HepG2 (cell line): ENCODE measurements around the gene PNLIP. TPM values are rescaled to one million over a fixed set of nuclear protein-coding genes. Genes with fewer than 3 reads are reported as not detected.

Source experiments
- ATAC-seq: fragments of 200-7000 bp; cut with Tn5 transposase; 3 replicates; pipeline ENCODE4 v1.9.1; 2020; ENCODE audit warnings: mild to moderate bottlenecking, moderate library complexity
- Bru-seq: library from RNA; stranded (reverse); fragments of 400-500 nt; gene quantifications from one replicate; lab custom pipeline; 2021; lab: Mats Ljungman, UMichigan
- BruChase-seq, 2 experiments: library from RNA; stranded (reverse); fragments of 400-500 nt; gene quantifications; one replicate each; lab custom pipeline; 2021; lab: Mats Ljungman, UMichigan
- BruUV-seq: library from RNA; stranded (reverse); fragments of 400-500 nt; replicated peaks from 2 replicates; lab custom pipeline; 2021; lab: Mats Ljungman, UMichigan
- CTCF ChIA-PET: fragments of 300-600 bp; formaldehyde crosslinking; extraction: SDS; loops from one replicate; lab custom pipeline; 2021; ENCODE audit warnings: low total read pairs, inconsistent platforms, low intra/inter-chr PET ratio; lab: Yijun Ruan, JAX
- POLR2A ChIA-PET: fragments of 350-600 bp; sonication (Branson Sonifier 250); formaldehyde crosslinking; loops from one replicate; lab custom pipeline; 2020; ENCODE audit warnings: antibody characterized with exemption, inconsistent platforms; lab: Yijun Ruan, JAX
- DNase-seq: peaks from one replicate; pipeline ENCODE4 v3.0.0-alpha.2; 2015; ENCODE audit warnings: low spot score
- FAIRE-seq: peaks from 3 replicates; lab custom pipeline; 2011; peaks lifted over from hg19 to GRCh38; lab: Jason Lieb, UNC
- H2AFZ ChIP-seq: one replicate; pipeline ENCODE4 v1.6.1; 2011; ENCODE audit warnings: low read length, inconsistent platforms
- H3K27ac ChIP-seq: fragments of 300-600 bp; 3 replicates; pipeline ENCODE4 v1.8.0; 2011; ENCODE audit warnings: mixed run types, mild to moderate bottlenecking, mixed read lengths, low read length, inconsistent platforms; ENCODE audit not compliant: insufficient read depth; ENCODE audit errors: extremely low read length
- H3K27me3 ChIP-seq, 2 experiments: fragments of 200-600 bp in 1 of 2; 2 replicates in 1 of 2; 3 replicates in 1 of 2; pipeline versions ENCODE4 v1.6.0 to v1.8.0; 2011; ENCODE audit warnings: low read length in 2 of 2, mild to moderate bottlenecking in 2 of 2, moderate library complexity in 2 of 2, inconsistent platforms in 1 of 2; ENCODE audit not compliant: insufficient read depth in 2 of 2, control insufficient read depth in 1 of 2
- H3K36me3 ChIP-seq, 2 experiments: fragments of 200-600 bp in 1 of 2; replicated peaks in 1 of 2; 2 replicates in 1 of 2; 3 replicates in 1 of 2; pipeline versions ENCODE4 v1.5.1 to v1.8.0; 2011; ENCODE audit warnings: low read length in 2 of 2, inconsistent platforms in 1 of 2; ENCODE audit not compliant: insufficient read depth in 2 of 2, control insufficient read depth in 1 of 2
- H3K4me1 ChIP-seq: 2 replicates; pipeline ENCODE4 v1.5.1; 2012; ENCODE audit warnings: low read length, inconsistent platforms; ENCODE audit not compliant: insufficient read depth
- H3K4me2 ChIP-seq: 2 replicates; pipeline ENCODE4 v1.6.0; 2011; ENCODE audit warnings: low read depth, low read length, inconsistent platforms
- H3K4me3 ChIP-seq, 3 experiments: fragments of 200-600 bp in 1 of 3; sonication (generic), shearing (Covaris generic) in 1 of 3; replicated peaks in 1 of 3; 2 replicates each; pipeline ENCODE4 v1.5.1; 2011 to 2016; ENCODE audit warnings: low read length in 3 of 3, inconsistent platforms in 2 of 3, low read depth in 2 of 3, mild to moderate bottlenecking in 2 of 3, control low read depth in 1 of 3, mixed read lengths in 1 of 3; ENCODE audit not compliant: insufficient read depth in 1 of 3
- H3K79me2 ChIP-seq: one replicate; pipeline ENCODE4 v1.6.1; 2011; ENCODE audit warnings: low read length, inconsistent platforms; ENCODE audit not compliant: insufficient read depth
- H3K9ac ChIP-seq: 2 replicates; pipeline ENCODE4 v1.6.0; 2011; ENCODE audit warnings: mild to moderate bottlenecking, low read depth, low read length, inconsistent platforms; ENCODE audit not compliant: insufficient read depth
- H3K9me3 ChIP-seq: 2 replicates; pipeline ENCODE4 v1.5.1; 2012; ENCODE audit warnings: mild to moderate bottlenecking, low read length
- H4K20me1 ChIP-seq: 2 replicates; pipeline ENCODE4 v1.6.0; 2011; ENCODE audit warnings: inconsistent platforms, mild to moderate bottlenecking, low read length, moderate library complexity; ENCODE audit not compliant: insufficient read depth
- ARHGAP35 ChIP-seq: sonication (generic); formaldehyde crosslinking; IDR thresholded peaks from 2 replicates; pipeline ENCODE4 v1.9.0; 2022; ENCODE audit warnings: mild to moderate bottlenecking, inconsistent platforms, moderate library complexity, missing genetic modification reagents, borderline replicate concordance
- NFYB ChIP-seq: sonication (generic); formaldehyde crosslinking; IDR thresholded peaks from 2 replicates; pipeline ENCODE4 v1.4.0; 2020; ENCODE audit warnings: missing genetic modification reagents
- ZKSCAN1 ChIP-seq: fragments of 150-350 bp; IDR thresholded peaks from 2 replicates; pipeline ENCODE4 v1.6.1; 2014; ENCODE audit warnings: low read length
- WGBS: methylation state at CpG from one replicate; pipeline ENCODE4 v1.1.6; 2017; ENCODE audit warnings: low lambda C conversion rate; 5-methylcytosine and 5-hydroxymethylcytosine counted together
- in situ Hi-C: cut with HindIII; loops from 2 replicates; pipeline ENCODE4 v1.10.0; 2017; ENCODE audit warnings: low pct_unique_long_range_greater_than_20kb; ENCODE audit not compliant: extremely low pct_ligation_motif_present
- intact Hi-C: fragments of 100-400 bp; cut with micrococcal nuclease; formaldehyde crosslinking; loops from one replicate; pipeline ENCODE4 v1.10.0; 2022; ENCODE audit not compliant: unreplicated experiment
- long read RNA-seq, 2 experiments: library from RNA in 1 of 2; library from polyadenylated mRNA in 1 of 2; stranded (forward) in 1 of 2; unstranded in 1 of 2; transcript quantifications; one replicate each; pipeline ENCODE4 v2.0.0, GENCODE V29; 2019 to 2022
- polyA minus RNA-seq, 3 experiments: library from RNA; depleted of rRNA, polyadenylated mRNA; stranded (reverse); fragments of >200 nt; gene quantifications; 2 replicates each; pipeline ENCODE4 v1.2.3, GENCODE V29; 2011; ENCODE audit warnings: low replicate concordance in 1 of 3
- polyA plus RNA-seq, 8 experiments: library from polyadenylated mRNA; depleted of rRNA in 3 of 8; stranded (reverse) in 7 of 8; unstranded in 1 of 8; fragments of >200 nt; fragmentation: Illumina TruSeq in 4 of 8; extraction: Trizol in 4 of 8; gene quantifications; 2 replicates each; pipeline versions ENCODE4 v1.2.1 to v1.2.3, GENCODE V29; 2011 to 2016; ENCODE audit warnings: low read depth in 4 of 8, missing spikeins in 1 of 8, mixed read lengths in 1 of 8; ENCODE audit not compliant: insufficient read depth in 1 of 8
- total RNA-seq, 5 experiments: library from RNA; depleted of rRNA; stranded (reverse); fragments of >200 nt; fragmentation: Illumina TruSeq; extraction: Trizol; gene quantifications; 2 replicates each; pipeline ENCODE4 v1.2.3, GENCODE V29; 2016; ENCODE audit warnings: low read depth in 1 of 5
- TF ChIP-seq, protein P1 (sequence below): IDR thresholded peaks from 2 replicates; pipeline ENCODE4 v1.6.1; 2016; ENCODE audit warnings: low read depth, borderline replicate concordance

Gene PNLIP
- total RNA-seq (2016; rRNA removed; fragmentation: Illumina TruSeq; extraction: Trizol) = not detected in 2 replicates
- not detected in 2 replicates for total RNA-seq (2016; cell fraction: cytosol; rRNA removed; fragmentation: Illumina TruSeq; extraction: Trizol; ENCODE audit: low read depth)
- total RNA-seq (2016; cell fraction: insoluble cytoplasmic fraction; rRNA removed; fragmentation: Illumina TruSeq; extraction: Trizol) = not detected in 2 replicates
- not detected in 2 replicates for total RNA-seq (2016; cell fraction: membrane; rRNA removed; fragmentation: Illumina TruSeq; extraction: Trizol)
- not detected in 2 replicates for total RNA-seq (2016; cell fraction: nucleus; rRNA removed; fragmentation: Illumina TruSeq; extraction: Trizol)
- not detected in 2 replicates for polyA plus RNA-seq (2011; rRNA removed)
- not detected in 2 replicates for polyA plus RNA-seq (2011; cell fraction: cytosol; rRNA removed)
- not detected in 2 replicates for polyA plus RNA-seq (2011; cell fraction: nucleus; rRNA removed)
- not detected in 2 replicates for polyA plus RNA-seq (2012)
- polyA plus RNA-seq (2016; cell fraction: cytosol; fragmentation: Illumina TruSeq; extraction: Trizol; ENCODE audit: low read depth) = not detected in 2 replicates
- not detected in 2 replicates for polyA plus RNA-seq (2016; cell fraction: insoluble cytoplasmic fraction; fragmentation: Illumina TruSeq; extraction: Trizol; ENCODE audit: low read depth)
- polyA plus RNA-seq (2016; cell fraction: membrane; fragmentation: Illumina TruSeq; extraction: Trizol; ENCODE audit: low read depth) = not detected in 2 replicates
- not detected in 2 replicates for polyA plus RNA-seq (2016; cell fraction: nucleus; fragmentation: Illumina TruSeq; extraction: Trizol; ENCODE audit: insufficient read depth, low read depth)
- not detected in 2 replicates for polyA minus RNA-seq (2011; rRNA and poly(A)+ RNA removed; ENCODE audit: low replicate concordance)
- not detected in 2 replicates for polyA minus RNA-seq (2011; cell fraction: cytosol; rRNA and poly(A)+ RNA removed)
- not detected in 2 replicates for polyA minus RNA-seq (2011; cell fraction: nucleus; rRNA and poly(A)+ RNA removed)
- not detected for Bru-seq, nascent RNA
- BruChase-seq, experiment 1, labeled RNA remaining after a 6-hour chase = not detected
- not detected for BruChase-seq, experiment 2, labeled RNA remaining after a 2-hour chase
- long read RNA-seq, experiment 1 = 0 reads
- long read RNA-seq, experiment 2 = 0 reads

GRCh38 chr10:116545756-116546155, at the start of gene PNLIP:
Gene PNLIP, plus strand, starts transcription at chr10:116545931. Its CDS starts 162 bp downstream, at chr10:116546093.
- Histone ChIP-seq H4K20me1 (no peaks in the 10 kb centered on the region), H3K9ac (no peak within 1 kb of the TSS), H3K27me3 (peaks cover 0 to 18% of the 10 kb centered on the region in 2 experiments; a peak in 2 of 5 replicates), H3K4me1 (no peaks in the 10 kb centered on the region), H2AFZ (no peak within 1 kb of the TSS), H3K79me2 (no peaks in the 10 kb centered on the region), H3K4me3 (no peak within 1 kb of the TSS), H3K9me3 (no peaks in the 10 kb centered on the region), H3K27ac (no peak within 1 kb of the TSS), H3K4me2 (no peak within 1 kb of the TSS), H3K36me3 (no peaks in the 10 kb centered on the region)
- ChIA-PET CTCF (no interaction called here), POLR2A (no interaction called here)
- DNase-seq = no peak
- no peak for FAIRE-seq
- no peak for ATAC-seq
- TF ChIP-seq, protein P1, sequence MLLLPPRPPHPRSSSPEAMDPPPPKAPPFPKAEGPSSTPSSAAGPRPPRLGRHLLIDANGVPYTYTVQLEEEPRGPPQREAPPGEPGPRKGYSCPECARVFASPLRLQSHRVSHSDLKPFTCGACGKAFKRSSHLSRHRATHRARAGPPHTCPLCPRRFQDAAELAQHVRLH (CRISPR knock-in tag) = no peak
- no peak for TF ChIP-seq NFYB (CRISPR knock-in tag)
- no peak for TF ChIP-seq ZKSCAN1
- TF ChIP-seq ARHGAP35 (CRISPR knock-in tag) = no peak
- 47% methylated on average over 8 of the region's 8 CpGs for WGBS
- intact Hi-C loops = no loop called here
- BruUV-seq = no TSS peak
- in situ Hi-C loops = no loop called here
